Chondrocyte (in vitro differentiated cells): ENCODE measurements around the gene DAB2. TPM values are rescaled to one million over a fixed set of nuclear protein-coding genes. Genes with fewer than 3 reads are reported as not detected.

ENCODE experiments used
- DNase-seq: peaks from one replicate; pipeline ENCODE4 v3.0.0; 2021; ENCODE audit warnings: mixed read lengths, low spot score
- H3K27ac Mint-ChIP-seq: one replicate; pipeline ENCODE4 v1.8.0; 2021; ENCODE audit warnings: mild to moderate bottlenecking, moderate library complexity, mixed read lengths; ENCODE audit not compliant: unreplicated experiment
- H3K27me3 Mint-ChIP-seq: 2 replicates; pipeline ENCODE4 v1.8.0; 2021; ENCODE audit warnings: low read depth, mixed read lengths
- H3K36me3 Mint-ChIP-seq: 2 replicates; pipeline ENCODE4 v1.8.0; 2021; ENCODE audit warnings: low read depth, mixed read lengths
- H3K4me1 Mint-ChIP-seq: 2 replicates; pipeline ENCODE4 v1.8.0; 2021; ENCODE audit warnings: low read depth, mild to moderate bottlenecking, mixed read lengths
- H3K4me3 Mint-ChIP-seq: one replicate; pipeline ENCODE4 v1.8.0; 2021; ENCODE audit warnings: mild to moderate bottlenecking, moderate library complexity, mixed read lengths; ENCODE audit not compliant: unreplicated experiment
- H3K9me3 Mint-ChIP-seq: 2 replicates; pipeline ENCODE4 v1.8.0; 2021; ENCODE audit warnings: low read depth, mixed read lengths
- total RNA-seq: library from RNA; stranded (reverse); gene quantifications from 3 replicates; pipeline ENCODE4 v1.2.1, GENCODE V29; 2021
- TF ChIP-seq, protein P1 (sequence below): fragments of 200-600 bp; sonication (generic); IDR thresholded peaks from 2 replicates; pipeline ENCODE4 v1.5.0; 2021; ENCODE audit warnings: antibody characterized with exemption, mild to moderate bottlenecking, moderate library complexity

The DAB2 gene
- total RNA-seq, 1 donor from 2014 or later = 82.7 TPM

DNA sequence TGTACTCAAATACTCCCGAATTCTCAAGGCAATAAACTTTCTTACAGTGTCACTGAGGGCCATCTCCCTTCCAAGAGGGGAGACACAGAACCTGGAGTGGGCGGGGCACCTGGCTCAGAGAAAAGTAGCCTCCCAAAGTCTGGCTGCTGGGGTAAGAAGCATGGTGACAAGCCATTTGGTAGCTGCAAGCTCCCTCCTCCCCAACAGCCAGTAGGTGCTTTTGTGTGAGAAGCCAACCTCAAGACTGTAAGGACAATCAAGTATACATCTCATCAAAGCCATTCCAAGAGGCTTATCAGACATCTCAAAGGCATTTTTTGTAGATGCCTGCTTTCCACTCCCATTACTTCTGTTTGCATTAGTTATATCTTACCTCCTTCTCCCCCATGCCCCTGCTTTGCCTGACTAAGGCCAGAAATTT, 1.4 kb downstream of the DAB2 start:
- Mint-ChIP-seq H3K27me3 (no peaks in the 10 kb centered on the region), H3K9me3 (no peaks in the 10 kb centered on the region), H3K4me1 (peaks cover 80% of the 10 kb centered on the region), H3K4me3 (peak overlapping the region; percentile 86), H3K27ac (peak overlapping the region; percentile 95), H3K36me3 (no peaks in the 10 kb centered on the region)
- TF ChIP-seq, protein P1, sequence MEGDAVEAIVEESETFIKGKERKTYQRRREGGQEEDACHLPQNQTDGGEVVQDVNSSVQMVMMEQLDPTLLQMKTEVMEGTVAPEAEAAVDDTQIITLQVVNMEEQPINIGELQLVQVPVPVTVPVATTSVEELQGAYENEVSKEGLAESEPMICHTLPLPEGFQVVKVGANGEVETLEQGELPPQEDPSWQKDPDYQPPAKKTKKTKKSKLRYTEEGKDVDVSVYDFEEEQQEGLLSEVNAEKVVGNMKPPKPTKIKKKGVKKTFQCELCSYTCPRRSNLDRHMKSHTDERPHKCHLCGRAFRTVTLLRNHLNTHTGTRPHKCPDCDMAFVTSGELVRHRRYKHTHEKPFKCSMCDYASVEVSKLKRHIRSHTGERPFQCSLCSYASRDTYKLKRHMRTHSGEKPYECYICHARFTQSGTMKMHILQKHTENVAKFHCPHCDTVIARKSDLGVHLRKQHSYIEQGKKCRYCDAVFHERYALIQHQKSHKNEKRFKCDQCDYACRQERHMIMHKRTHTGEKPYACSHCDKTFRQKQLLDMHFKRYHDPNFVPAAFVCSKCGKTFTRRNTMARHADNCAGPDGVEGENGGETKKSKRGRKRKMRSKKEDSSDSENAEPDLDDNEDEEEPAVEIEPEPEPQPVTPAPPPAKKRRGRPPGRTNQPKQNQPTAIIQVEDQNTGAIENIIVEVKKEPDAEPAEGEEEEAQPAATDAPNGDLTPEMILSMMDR = no peak
- no peak for DNase-seq

DNA sequence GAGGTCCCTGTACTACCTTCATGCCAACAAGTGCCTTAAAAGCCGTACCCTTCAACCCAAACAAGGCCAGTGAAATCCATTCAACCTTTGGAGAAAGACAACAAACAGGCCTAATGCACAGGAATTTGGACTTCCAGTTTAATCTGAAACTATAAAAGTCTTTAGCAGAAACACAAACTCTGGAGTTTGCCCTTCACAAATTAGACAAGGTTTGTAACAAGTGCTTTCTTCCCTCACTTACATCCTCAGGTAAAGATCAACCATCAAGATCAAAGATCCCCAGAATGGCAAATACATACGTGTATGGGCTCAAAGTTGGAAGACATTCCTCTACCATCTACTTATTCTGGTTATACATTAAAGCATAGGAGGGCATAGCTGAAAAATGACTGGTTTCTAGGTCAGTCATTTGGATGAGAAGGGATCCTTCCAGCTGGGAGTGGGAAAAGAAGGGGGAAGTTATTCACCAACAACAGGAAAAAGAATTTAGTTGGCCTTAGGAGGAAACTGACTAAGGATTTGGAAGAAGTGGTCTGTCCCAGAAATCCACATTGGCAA, 2.0 kb downstream of the DAB2 start:
- peaks cover 78% of the 10 kb centered on the region for H3K4me1 Mint-ChIP-seq
- peak overlapping the region; percentile 95 for H3K27ac Mint-ChIP-seq
- TF ChIP-seq, protein P1 = no peak
- DNase-seq = no peak
- H3K27me3 Mint-ChIP-seq = no peaks in the 10 kb centered on the region
- no peaks in the 10 kb centered on the region for H3K9me3 Mint-ChIP-seq
- peak overlapping the region; percentile 86 for H3K4me3 Mint-ChIP-seq
- no peaks in the 10 kb centered on the region for H3K36me3 Mint-ChIP-seq

DNA sequence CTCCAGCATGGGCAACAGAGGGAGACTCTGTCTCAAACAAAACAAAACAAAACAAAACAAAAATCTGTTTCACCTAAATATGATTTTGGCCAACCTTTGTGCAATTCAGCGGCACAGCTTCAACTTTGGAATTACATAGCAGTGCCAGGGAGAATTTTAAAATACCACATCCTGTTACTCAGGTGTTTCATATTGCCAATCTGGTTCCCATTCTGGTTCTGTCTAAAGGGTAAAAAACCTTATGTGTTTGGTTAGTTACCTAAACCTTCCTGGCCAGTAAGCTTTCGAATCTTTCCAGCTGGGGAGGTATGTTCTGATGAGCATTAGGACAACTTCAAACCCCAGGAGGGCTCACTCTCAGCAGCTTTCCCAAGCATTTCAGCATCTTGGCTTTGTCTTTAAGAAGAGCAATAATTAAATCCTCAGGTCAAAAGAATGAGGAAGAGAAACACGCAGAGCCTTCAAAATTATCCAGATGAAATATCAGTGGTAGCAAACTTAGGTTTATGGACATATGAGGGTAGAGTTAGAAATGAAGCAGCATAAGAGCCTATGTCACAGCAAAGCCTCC, 2.7 kb downstream of the DAB2 start:
- peak overlapping the region; percentile 95 for H3K27ac Mint-ChIP-seq
- peaks cover 3% of the 10 kb centered on the region for H3K36me3 Mint-ChIP-seq
- peak overlapping the region; percentile 86 for H3K4me3 Mint-ChIP-seq
- no peaks in the 10 kb centered on the region for H3K9me3 Mint-ChIP-seq
- DNase-seq = no peak
- H3K27me3 Mint-ChIP-seq = no peaks in the 10 kb centered on the region
- TF ChIP-seq, protein P1 = peak; percentile 11
- H3K4me1 Mint-ChIP-seq = peaks cover 77% of the 10 kb centered on the region

DNA sequence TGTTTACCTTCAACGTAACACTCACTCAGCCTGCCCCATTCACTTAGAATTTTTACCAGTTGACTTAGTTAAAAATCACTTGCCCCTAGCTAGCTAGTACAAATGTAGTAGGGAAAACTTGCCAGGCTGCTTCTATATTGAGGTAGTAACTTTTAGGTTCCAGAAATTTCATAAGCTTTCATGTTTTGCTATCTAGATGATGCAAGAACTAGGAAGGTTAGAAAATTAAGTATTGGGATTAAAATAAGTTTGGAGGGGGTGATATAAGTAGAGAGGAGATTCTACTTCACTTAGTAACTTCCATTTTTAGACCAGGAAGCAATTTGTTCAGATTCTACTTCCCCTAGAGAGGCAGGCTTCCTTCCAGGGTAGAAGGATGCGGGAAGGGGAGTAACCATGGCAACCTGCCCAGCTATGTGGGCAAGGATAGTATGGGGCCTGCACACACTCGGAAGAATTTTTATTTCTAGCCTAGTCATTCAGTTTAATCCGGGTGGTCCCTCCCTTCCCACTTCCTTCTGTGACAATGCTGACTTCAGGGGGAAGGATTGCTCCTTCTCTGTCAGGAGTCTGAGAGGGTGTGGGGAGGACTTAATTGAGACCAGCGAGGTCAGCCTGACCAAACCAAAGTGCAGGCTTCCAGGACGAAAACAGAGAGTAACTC, 4.2 kb downstream of the DAB2 start:
- Mint-ChIP-seq H3K27ac (peak overlapping the region; percentile 91), H3K4me1 (peaks cover 71% of the 10 kb centered on the region), H3K4me3 (peak overlapping the region; percentile 47), H3K27me3 (no peaks in the 10 kb centered on the region), H3K9me3 (no peaks in the 10 kb centered on the region), H3K36me3 (peaks cover 6% of the 10 kb centered on the region)
- DNase-seq = no peak
- TF ChIP-seq, protein P1 = no peak

DNA sequence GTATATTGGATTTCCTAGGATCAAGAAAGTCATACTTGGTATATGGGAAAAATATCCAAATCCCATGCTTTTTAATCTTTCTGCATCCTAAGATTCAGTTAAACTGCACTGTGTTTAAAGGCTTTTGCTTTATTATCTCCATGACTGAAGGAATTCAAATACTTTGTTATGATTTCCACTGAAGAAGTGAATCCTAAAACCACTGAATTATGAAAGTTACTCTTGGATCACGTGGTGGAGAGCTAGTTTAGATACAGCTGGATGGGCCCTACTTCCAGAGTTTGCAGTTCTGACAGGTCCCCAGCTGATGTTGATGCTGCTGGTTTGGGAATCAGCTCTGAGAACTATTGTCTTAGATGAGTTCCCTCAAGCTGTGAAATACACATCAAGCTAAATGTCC, 5.0 kb downstream of the DAB2 start:
- DNase-seq = no peak
- peaks cover 6% of the 10 kb centered on the region for H3K36me3 Mint-ChIP-seq
- peak overlapping the region; percentile 91 for H3K27ac Mint-ChIP-seq
- H3K4me1 Mint-ChIP-seq = peaks cover 77% of the 10 kb centered on the region
- no peak overlapping the region for H3K4me3 Mint-ChIP-seq
- TF ChIP-seq, protein P1 = no peak
- no peaks in the 10 kb centered on the region for H3K27me3 Mint-ChIP-seq
- H3K9me3 Mint-ChIP-seq = no peaks in the 10 kb centered on the region
